ENCODE data around the gene ZMIZ1. TPM values are rescaled to one million over a fixed set of nuclear protein-coding genes. Genes with fewer than 3 reads are reported as not detected.
A peak's percentile ranks its signal among the peaks of the same experiment; 100 is the strongest.

The ZMIZ1 gene
- total RNA-seq, 1 experiment from 2014 or later = 34.2 TPM

DNA sequence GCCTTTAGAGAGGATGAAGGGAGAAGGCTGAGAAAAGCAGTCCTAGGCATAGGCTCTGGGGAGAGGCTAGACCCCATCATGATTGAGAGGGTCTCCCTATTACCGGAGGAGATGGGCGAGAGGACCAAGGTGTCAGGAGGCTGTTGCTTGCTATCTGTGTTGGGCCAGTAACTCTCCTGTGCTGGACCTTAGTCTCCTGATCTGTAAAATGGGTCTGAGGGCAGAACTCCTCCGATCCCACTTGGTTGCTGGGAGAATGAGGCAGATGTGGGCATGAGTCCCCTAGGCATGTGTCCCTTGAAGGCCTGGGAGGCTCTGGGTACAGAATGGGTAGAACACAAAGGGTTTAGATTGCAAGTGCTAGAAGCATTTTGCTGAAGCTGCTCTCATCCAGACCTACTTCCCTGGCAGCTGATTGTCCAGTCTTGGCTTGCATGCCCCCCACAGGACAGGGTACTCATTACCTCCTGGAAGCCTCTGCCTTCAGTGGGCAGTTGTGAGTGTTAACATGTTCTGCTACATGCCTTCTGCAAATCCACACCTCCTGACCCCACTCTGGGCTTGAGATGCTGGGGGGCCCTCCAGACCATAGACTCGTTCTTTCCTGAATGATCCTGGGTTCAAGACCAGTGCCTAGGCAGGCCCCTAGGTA is 4.4 kb downstream of the ZMIZ1 start:
- Histone ChIP-seq H3K27ac (ENCODE audit: low read length) (peak overlapping the region; percentile 75), H3K4me3 (ENCODE audit: low read depth in 2 of 2, low read length in 2 of 2) (no peak overlapping the region), H3K27me3 (ENCODE audit: control insufficient read depth, insufficient read depth, low read length) (no peaks in the 10 kb centered on the region), H3K9me3 (ENCODE audit: control insufficient read depth, insufficient read depth, low read depth, low read length) (no peaks in the 10 kb centered on the region), H3K4me1 (ENCODE audit: control insufficient read depth, insufficient read depth, low read length) (peaks cover 69% of the 10 kb centered on the region), H3K36me3 (ENCODE audit: control insufficient read depth, insufficient read depth, low read length) (no peaks in the 10 kb centered on the region)
- intact Hi-C loops (cut with micrococcal nuclease; ENCODE audit: unreplicated experiment) (no loop called here), in situ Hi-C loops (cut with HindIII; ENCODE audit: low pct_unique_long_range_greater_than_20kb, low sequenced_read_pairs) (no loop called here)
- no TSS peak for BruUV-seq (replicated peaks)
- ChIA-PET CTCF (interaction anchor here (0.6 kb wide), 1 partner anchor 65 kb away, joined by 3 read pairs; no protein-coding TSS in a partner anchor), POLR2A (no interaction called here)
- ATAC-seq (no peak), DNase-seq (ENCODE audit: low read depth, low spot score) (no peak)
- TF ChIP-seq, protein P1, sequence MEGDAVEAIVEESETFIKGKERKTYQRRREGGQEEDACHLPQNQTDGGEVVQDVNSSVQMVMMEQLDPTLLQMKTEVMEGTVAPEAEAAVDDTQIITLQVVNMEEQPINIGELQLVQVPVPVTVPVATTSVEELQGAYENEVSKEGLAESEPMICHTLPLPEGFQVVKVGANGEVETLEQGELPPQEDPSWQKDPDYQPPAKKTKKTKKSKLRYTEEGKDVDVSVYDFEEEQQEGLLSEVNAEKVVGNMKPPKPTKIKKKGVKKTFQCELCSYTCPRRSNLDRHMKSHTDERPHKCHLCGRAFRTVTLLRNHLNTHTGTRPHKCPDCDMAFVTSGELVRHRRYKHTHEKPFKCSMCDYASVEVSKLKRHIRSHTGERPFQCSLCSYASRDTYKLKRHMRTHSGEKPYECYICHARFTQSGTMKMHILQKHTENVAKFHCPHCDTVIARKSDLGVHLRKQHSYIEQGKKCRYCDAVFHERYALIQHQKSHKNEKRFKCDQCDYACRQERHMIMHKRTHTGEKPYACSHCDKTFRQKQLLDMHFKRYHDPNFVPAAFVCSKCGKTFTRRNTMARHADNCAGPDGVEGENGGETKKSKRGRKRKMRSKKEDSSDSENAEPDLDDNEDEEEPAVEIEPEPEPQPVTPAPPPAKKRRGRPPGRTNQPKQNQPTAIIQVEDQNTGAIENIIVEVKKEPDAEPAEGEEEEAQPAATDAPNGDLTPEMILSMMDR (IDR thresholded peaks at IDR 0.05) = no peak
- no peak for TF ChIP-seq SIN3A (IDR thresholded peaks at IDR 0.05; ENCODE audit: borderline replicate concordance, insufficient read depth, low read depth, low read length)

DNA sequence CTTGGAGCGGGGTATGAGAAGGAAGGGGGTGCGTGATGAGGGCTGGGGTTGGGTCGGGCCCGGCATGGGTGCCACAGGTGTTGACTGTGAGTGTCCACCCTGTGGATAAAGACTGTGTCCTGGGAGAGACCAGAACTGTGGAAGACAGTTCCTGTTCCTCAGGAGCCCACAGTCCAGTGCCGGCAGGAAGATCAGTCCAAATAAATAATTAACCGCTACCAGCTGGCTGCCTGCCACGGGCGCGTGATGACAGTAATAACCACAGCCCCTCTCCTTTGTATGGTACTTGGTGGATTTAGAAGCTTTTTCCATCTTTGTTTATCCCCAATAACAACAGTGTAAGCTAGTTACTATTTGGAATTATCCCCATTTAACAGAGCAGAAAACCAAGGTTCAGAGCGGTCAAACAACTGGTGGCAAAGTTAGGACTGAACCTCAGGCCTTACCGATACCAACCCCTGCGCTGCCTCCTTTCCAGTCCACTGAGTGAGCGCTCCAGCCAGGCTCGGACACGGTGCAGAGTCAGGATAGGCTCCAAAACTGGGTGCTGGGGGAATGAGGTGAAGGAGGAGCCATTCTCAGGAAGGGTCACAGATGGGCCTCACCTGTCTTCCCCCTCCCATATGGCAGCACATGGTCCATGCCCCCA is 5.1 kb downstream of the ZMIZ1 start:
- peaks cover 75% of the 10 kb centered on the region for H3K4me1 ChIP-seq (ENCODE audit: control insufficient read depth, insufficient read depth, low read length)
- TSS peak; percentile 15 for BruUV-seq (replicated peaks)
- H3K9me3 ChIP-seq (ENCODE audit: control insufficient read depth, insufficient read depth, low read depth, low read length) = no peaks in the 10 kb centered on the region
- TF ChIP-seq TCF7L2 (IDR thresholded peaks at IDR 0.05; ENCODE audit: low read depth, low read length) (no peak), POLR2AphosphoS5 (IDR thresholded peaks at IDR 0.05; ENCODE audit: low read depth, low read length) (no peak), SIN3A (IDR thresholded peaks at IDR 0.05; ENCODE audit: borderline replicate concordance, insufficient read depth, low read depth, low read length) (no peak)
- TF ChIP-seq, protein P1 (IDR thresholded peaks at IDR 0.05) = no peak
- TF ChIP-seq, protein P2, sequence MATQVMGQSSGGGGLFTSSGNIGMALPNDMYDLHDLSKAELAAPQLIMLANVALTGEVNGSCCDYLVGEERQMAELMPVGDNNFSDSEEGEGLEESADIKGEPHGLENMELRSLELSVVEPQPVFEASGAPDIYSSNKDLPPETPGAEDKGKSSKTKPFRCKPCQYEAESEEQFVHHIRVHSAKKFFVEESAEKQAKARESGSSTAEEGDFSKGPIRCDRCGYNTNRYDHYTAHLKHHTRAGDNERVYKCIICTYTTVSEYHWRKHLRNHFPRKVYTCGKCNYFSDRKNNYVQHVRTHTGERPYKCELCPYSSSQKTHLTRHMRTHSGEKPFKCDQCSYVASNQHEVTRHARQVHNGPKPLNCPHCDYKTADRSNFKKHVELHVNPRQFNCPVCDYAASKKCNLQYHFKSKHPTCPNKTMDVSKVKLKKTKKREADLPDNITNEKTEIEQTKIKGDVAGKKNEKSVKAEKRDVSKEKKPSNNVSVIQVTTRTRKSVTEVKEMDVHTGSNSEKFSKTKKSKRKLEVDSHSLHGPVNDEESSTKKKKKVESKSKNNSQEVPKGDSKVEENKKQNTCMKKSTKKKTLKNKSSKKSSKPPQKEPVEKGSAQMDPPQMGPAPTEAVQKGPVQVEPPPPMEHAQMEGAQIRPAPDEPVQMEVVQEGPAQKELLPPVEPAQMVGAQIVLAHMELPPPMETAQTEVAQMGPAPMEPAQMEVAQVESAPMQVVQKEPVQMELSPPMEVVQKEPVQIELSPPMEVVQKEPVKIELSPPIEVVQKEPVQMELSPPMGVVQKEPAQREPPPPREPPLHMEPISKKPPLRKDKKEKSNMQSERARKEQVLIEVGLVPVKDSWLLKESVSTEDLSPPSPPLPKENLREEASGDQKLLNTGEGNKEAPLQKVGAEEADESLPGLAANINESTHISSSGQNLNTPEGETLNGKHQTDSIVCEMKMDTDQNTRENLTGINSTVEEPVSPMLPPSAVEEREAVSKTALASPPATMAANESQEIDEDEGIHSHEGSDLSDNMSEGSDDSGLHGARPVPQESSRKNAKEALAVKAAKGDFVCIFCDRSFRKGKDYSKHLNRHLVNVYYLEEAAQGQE (IDR thresholded peaks at IDR 0.05; ENCODE audit: insufficient read depth in 1 of 2, low read depth in 2 of 2, low read length in 1 of 2) = no peak
- ChIA-PET CTCF (no interaction called here), POLR2A (no interaction called here)
- no peak overlapping the region; a peak in 1 of 4 replicates for H3K4me3 ChIP-seq (ENCODE audit: low read depth in 2 of 2, low read length in 2 of 2)
- intact Hi-C loops (cut with micrococcal nuclease; ENCODE audit: unreplicated experiment) (no loop called here), in situ Hi-C loops (cut with HindIII; ENCODE audit: low pct_unique_long_range_greater_than_20kb, low sequenced_read_pairs) (no loop called here)
- H3K27me3 ChIP-seq (ENCODE audit: control insufficient read depth, insufficient read depth, low read length) = no peaks in the 10 kb centered on the region
- H3K27ac ChIP-seq (ENCODE audit: low read length) = peak overlapping the region; percentile 64
- ATAC-seq (no peak), DNase-seq (ENCODE audit: low read depth, low spot score) (no peak)
- no peaks in the 10 kb centered on the region for H3K36me3 ChIP-seq (ENCODE audit: control insufficient read depth, insufficient read depth, low read length)
